GM06990 (cell line): ENCODE measurements around the gene GC.
"Not testable (repeated sequence)": the region's sequence is repeated elsewhere in the genome, so short reads cannot be mapped to it uniquely, and the experiment has no call there.

Experiments used
- DNase-seq: peaks from one replicate; pipeline ENCODE4 v3.0.0-alpha.2; 2011; ENCODE audit not compliant: insufficient read length; ENCODE audit errors: extremely low read depth
- H3K27me3 ChIP-seq: replicated peaks from 2 replicates; pipeline ENCODE4 v1.6.0; 2011; ENCODE audit warnings: low read length; ENCODE audit not compliant: control insufficient read depth, insufficient read depth
- H3K36me3 ChIP-seq: 2 replicates; pipeline ENCODE4 v1.5.1; 2011; ENCODE audit warnings: low read length; ENCODE audit not compliant: control insufficient read depth, insufficient read depth
- H3K4me3 ChIP-seq: replicated peaks from 2 replicates; pipeline ENCODE4 v1.5.1; 2011; ENCODE audit warnings: low read depth, mild to moderate bottlenecking, control low read depth, low read length
- TF ChIP-seq, protein P1 (sequence below): IDR thresholded peaks from 2 replicates; pipeline ENCODE4 v1.5.1; 2011; ENCODE audit warnings: low read length, control low read depth, mild to moderate bottlenecking, inconsistent platforms; ENCODE audit not compliant: insufficient read depth, poor library complexity, severe bottlenecking

GC gene

DNA sequence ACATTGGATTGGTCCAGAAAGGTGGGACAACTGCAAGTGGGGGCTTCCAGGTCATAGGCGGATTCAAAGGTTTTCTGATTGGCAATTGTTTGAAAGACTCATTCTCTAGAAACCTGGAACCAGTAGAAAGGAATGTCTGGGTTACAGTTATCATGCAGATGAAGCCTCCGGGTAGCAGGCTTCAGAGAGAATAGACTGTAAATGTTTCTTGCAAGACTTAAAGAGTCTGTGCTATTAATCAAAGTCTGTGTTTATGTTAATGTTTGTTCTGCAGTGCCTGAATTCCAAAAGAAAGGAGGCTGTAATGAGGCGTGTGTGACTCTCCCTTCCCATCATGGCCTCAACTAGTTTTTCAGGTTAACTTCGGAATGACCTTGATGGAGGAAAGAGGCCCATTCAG, 43.9 kb upstream of the GC start:
- TF ChIP-seq, protein P1, sequence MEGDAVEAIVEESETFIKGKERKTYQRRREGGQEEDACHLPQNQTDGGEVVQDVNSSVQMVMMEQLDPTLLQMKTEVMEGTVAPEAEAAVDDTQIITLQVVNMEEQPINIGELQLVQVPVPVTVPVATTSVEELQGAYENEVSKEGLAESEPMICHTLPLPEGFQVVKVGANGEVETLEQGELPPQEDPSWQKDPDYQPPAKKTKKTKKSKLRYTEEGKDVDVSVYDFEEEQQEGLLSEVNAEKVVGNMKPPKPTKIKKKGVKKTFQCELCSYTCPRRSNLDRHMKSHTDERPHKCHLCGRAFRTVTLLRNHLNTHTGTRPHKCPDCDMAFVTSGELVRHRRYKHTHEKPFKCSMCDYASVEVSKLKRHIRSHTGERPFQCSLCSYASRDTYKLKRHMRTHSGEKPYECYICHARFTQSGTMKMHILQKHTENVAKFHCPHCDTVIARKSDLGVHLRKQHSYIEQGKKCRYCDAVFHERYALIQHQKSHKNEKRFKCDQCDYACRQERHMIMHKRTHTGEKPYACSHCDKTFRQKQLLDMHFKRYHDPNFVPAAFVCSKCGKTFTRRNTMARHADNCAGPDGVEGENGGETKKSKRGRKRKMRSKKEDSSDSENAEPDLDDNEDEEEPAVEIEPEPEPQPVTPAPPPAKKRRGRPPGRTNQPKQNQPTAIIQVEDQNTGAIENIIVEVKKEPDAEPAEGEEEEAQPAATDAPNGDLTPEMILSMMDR: no peak
- no peaks in the 10 kb centered on the region for H3K36me3 ChIP-seq
- no peak overlapping the region for H3K4me3 ChIP-seq
- no peaks in the 10 kb centered on the region for H3K27me3 ChIP-seq
- no peak for DNase-seq

DNA sequence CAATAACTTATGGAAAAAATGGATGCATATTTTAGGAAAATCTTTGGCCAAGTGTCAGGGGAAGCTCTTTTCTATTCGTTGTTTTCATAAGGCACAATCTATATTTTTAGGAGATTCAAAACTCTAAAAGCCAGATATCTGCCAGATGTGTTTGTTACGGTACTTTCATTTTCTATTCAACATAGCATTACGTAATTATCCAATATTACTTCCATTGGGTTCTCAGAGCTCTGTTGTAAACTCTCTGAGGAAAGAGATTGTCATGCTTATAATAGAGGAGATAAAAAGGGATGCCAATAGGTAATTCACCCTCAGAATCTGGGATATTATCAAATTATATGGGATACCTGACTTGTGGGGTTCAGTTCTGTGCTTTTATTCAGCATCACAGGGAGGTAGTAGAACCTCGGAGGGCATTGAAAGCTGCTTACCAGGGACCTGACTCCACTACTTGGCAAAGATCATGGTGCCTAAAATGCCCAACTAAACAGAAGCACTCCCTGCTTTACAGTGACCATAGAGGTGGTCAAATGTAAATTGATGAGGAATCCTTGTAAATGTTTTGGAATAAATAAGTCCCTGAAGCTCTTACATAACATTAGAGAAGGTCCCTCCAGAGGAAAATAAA, 32.9 kb upstream of the GC start:
- Histone ChIP-seq H3K36me3 (no peaks in the 10 kb centered on the region), H3K4me3 (no peak overlapping the region), H3K27me3 (no peaks in the 10 kb centered on the region)
- DNase-seq: no peak
- TF ChIP-seq, protein P1: no peak

DNA sequence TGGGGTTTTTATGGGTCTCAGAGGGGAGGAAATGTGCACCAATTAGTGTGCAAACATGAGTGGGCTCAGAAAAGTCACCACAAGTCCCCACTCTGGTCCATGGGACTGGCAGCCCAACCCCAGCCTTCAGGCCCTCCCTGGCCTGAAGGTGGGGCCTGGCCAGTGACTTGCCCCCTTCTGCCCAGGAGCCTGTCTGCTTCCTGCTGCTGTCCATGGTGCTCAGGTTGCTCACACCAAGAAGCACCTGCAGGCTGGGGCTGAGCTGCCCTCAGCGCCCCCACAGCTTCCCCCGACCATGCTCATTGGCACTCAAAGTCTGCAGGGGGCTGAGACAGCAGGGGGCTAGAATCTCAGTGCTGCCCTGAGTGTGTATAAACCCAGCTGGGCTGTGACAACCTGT, 30.6 kb upstream of the GC start:
- DNase-seq: no peak
- H3K4me3 ChIP-seq: no peak overlapping the region
- TF ChIP-seq, protein P1: no peak
- H3K36me3 ChIP-seq: no peaks in the 10 kb centered on the region
- H3K27me3 ChIP-seq: no peaks in the 10 kb centered on the region

DNA sequence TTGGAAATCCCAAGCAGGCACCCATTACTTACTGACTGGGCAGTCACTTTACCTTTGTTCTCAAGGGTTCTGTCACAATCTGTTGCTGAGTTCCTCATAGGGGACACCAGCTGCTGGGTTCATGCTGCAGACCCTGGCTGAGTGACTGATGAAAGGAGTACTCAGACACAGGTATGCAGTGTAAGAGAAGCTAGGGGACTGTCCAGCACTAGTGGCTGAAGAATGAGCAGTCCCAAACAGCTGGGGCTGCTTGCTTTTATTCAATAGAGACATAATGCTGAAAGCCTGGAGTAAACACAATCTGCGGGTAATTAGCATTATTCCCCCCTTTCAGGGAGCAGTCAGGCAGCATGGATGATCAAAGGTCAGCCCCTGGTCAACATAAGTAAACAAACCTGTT, 25.9 kb upstream of the GC start:
- H3K27me3 ChIP-seq, H3K36me3 ChIP-seq, H3K4me3 ChIP-seq, DNase-seq: not testable (repeated sequence)

DNA sequence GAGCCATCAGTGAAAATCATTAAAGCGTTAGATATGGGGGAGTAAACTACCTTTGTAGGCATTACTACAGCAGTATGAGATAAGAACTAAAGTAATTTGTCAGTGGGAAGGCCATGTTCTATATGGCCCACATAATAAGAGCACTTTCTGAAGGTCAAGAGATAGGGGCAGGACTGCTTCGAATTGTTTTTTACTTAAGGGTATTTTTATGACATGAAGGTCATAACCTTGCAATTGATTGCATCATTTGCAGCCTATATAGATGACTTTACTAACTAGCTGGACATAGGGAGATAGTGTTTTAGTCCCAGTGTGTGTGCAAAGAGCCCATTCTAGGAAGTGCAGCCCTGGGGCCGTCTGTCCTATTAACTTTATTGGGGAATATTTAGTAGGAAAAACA, 23.6 kb upstream of the GC start:
- no peak overlapping the region for H3K4me3 ChIP-seq
- H3K36me3 ChIP-seq: no peaks in the 10 kb centered on the region
- TF ChIP-seq, protein P1: no peak
- no peak for DNase-seq
- H3K27me3 ChIP-seq: no peaks in the 10 kb centered on the region

DNA sequence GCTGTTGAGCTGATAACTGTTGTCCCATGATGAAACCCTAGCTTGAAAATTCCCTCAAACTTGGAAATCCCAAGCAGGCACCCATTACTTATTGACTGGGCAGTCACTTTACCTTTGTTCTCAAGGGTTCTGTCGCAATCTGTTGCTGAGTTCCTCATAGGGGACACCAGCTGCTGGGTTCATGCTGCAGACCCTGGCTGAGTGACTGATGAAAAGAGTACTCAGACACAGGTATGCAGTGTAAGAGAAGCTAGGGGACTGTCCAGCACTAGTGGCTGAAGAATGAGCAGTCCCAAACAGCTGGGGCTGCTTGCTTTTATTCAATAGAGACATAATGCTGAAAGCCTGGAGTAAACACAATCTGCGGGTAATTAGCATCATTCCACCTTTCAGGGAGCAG, 21.4 kb upstream of the GC start:
- not testable (repeated sequence) for H3K36me3 ChIP-seq, DNase-seq, H3K27me3 ChIP-seq, H3K4me3 ChIP-seq

DNA sequence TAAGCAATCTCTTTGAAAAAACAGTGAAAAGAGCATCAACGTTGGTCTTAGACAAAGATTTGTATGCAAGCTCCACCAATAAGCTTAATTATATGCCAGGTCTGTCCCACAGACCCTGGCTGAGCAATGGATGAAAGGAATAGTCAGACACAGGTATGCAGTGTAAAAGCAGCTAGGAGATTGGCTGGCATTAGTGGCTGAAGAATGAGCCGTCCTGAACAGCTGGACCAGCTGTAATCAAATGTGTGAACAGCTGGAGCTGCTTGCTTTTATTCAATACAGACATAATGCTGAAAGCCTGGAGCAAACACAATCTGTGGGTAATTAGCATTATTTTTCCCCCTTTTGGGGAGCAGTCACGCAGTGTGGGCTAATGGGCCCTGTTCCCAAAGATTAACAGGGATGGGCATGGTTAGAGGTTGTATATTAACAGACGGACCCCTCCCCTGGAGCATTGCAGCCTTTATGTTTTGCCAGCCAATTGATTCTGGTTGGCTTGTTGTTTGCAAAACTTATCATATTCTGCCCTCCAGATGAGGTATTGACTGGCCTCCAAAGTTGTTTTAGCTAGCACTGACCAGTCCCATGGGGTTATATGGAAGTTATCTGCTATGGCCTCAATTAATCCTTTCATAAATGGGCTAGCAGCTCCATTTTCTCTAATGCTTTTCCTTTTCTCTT, 20.3 kb upstream of the GC start:
- not testable (repeated sequence) for H3K4me3 ChIP-seq, H3K27me3 ChIP-seq, H3K36me3 ChIP-seq, DNase-seq
